GM10248 (cell line): Measurements from ENCODE around the gene WDR76.

Experiments
- CTCF ChIA-PET: fragments of 300-600 bp; sonication (Branson Sonifier 250); formaldehyde crosslinking; extraction: SDS; loops from one replicate; lab custom pipeline; 2021; ENCODE audit warnings: antibody characterized with exemption; lab: Yijun Ruan, JAX
- POLR2A ChIA-PET: fragments of 350-650 bp; sonication (Branson Sonifier 250); formaldehyde crosslinking; extraction: SDS; loops from one replicate; lab custom pipeline; 2020; ENCODE audit warnings: antibody characterized with exemption; lab: Yijun Ruan, JAX
- DNase-seq: peaks from one replicate; pipeline ENCODE4 v3.0.0; 2012; ENCODE audit errors: extremely low spot score
- CTCF ChIP-seq: IDR thresholded peaks from 2 replicates; pipeline ENCODE4 v1.5.1; 2012; ENCODE audit warnings: mild to moderate bottlenecking, low read depth; ENCODE audit errors: extremely low read depth, missing control alignments, control extremely low read depth

WDR76 gene

DNA sequence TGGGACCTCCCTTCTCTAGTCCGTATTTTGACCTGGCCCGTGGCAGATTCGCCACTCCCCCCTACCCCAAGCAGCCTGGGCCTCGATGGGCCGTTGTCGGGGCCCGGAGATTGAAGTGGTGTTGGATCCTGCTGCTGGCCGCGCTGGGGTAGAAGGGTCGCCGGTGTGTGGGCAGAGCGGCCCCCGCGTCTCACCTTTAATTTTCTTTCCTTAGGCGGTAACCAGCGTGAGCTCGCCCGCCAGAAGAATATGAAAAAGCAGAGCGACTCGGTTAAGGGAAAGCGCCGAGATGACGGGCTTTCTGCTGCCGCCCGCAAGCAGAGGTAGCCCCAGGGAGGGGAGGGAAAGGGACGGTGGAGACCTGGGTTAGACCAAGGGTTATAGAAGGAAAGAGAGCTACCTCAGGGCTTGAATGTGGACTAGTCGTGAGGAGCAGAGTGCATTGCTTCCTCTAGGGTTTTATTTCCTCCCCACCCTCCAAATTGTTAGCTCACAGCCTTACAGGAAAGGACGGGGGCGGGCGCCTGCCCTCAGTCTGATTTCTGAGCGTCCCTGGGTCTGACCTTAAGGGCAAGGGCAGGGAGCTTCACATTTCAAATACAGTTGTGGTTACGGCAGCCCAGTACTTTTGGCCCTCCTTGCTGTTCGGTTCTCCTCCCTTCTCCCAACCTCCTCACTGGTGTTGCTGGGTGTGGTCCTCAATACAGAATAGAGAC lies 33.9 kb upstream of the WDR76 start:
- no peak for DNase-seq
- no peak for TF ChIP-seq CTCF
- CTCF ChIA-PET = interaction anchor here (0.9 to 8.8 kb wide), 2 partner anchors 16 to 23 kb away, joined by 3 to 59 read pairs; partner anchors contain the start of gene ELL3
- POLR2A ChIA-PET = interaction anchor here (0.6 to 4.0 kb wide), 5 partner anchors 11 to 1243 kb away, joined by 3 to 18 read pairs (median 3); partner anchors contain the start of gene MFAP1

GRCh38 chr15:43793647-43794046 lies 33.2 kb upstream of the WDR76 start:
- ChIA-PET CTCF (interaction anchor here (0.9 to 8.8 kb wide), 2 partner anchors 16 to 24 kb away, joined by 3 to 59 read pairs; partner anchors contain the start of gene ELL3), POLR2A (interaction anchor here (0.6 to 4.0 kb wide), 5 partner anchors 10 to 1244 kb away, joined by 3 to 18 read pairs (median 5); partner anchors contain the start of gene MFAP1)
- no peak for DNase-seq
- no peak for TF ChIP-seq CTCF

DNA sequence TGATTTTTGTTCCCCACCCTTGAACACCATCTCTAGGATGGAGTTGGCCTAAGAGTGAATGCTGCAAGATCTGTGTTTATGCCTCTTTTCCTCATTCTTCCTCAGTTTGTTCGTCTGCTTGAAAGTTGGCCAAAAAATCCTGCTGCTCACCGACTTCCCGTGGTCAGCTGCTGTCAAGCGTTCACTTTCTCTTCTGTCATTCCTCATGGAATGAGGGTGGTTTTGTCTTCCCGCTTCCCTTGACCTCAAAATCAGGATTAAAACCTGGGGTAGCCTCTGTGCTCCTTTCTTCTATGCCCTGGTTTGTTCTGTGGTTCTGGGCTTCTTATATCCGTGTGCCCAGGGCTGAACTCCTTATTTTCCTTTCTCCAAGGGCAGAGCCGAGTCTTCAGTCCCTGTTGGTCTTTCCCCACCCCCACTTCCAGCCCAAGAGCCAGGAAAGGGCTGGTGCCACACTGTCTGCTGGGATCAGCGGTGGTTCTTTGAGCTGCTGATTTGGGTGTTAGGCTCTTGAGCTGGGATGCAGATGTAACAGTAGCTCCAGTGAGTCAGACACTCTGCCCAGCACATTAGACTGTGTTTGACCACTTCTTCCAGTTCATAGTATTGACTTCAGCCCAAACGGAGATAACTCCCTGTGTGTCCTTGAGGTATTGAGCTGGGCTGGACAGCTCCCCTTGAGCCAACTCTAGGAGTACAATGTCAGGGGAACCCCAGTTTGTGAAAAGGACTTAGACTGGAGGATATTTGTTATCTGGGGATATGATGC lies 32.3 kb upstream of the WDR76 start:
- TF ChIP-seq CTCF = no peak
- no peak for DNase-seq
- ChIA-PET POLR2A (interaction anchor here (0.7 to 4.0 kb wide), 5 partner anchors 9 to 505 kb away, joined by 5 to 18 read pairs (median 5); partner anchors contain the start of gene MFAP1), CTCF (interaction anchor here (1.5 to 4.3 kb wide), 3 partner anchors 11 to 24 kb away, joined by 7 to 17 read pairs (median 14); partner anchors contain the start of gene ELL3)

- ChIA-PET CTCF (interaction anchor here (0.7 to 4.3 kb wide), 4 partner anchors 10 to 24 kb away, joined by 3 to 17 read pairs (median 10); partner anchors contain the start of gene ELL3), POLR2A (interaction anchor here (0.6 to 4.0 kb wide), 5 partner anchors 9 to 154 kb away, joined by 3 to 18 read pairs (median 7); partner anchors contain the start of gene ELL3)
- no peak for TF ChIP-seq CTCF
- DNase-seq = no peak
These were observed 31.6 kb upstream of the WDR76 start for GRCh38 chr15:43795197-43795596.

DNA sequence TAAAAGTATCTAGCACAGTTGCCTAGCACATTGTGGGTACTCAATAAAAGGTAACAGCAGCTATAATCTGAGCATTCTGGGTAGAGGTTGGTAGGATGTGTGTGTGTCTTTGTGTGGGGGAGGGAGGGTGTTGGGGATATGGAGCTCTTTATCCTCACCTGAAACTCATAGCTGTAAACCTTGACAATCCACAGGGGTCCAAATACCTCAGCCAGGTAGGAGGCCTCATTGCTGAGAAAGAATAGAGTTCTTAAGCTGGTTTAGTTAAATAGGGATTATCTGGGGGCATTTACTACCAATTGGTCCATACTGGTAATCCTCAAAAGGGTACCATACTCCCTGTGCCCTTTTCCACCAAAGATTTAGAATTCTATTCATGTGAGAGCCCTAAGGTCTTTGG lies 30.8 kb upstream of the WDR76 start:
- no peak for DNase-seq
- TF ChIP-seq CTCF = no peak
- ChIA-PET CTCF (interaction anchor here (0.7 to 4.3 kb wide), 5 partner anchors 9 to 28 kb away, joined by 3 to 17 read pairs (median 7); partner anchors contain the start of genes ELL3 and MFAP1), POLR2A (interaction anchor here (0.7 to 2.9 kb wide), 4 partner anchors 9 to 1173 kb away, joined by 4 to 14 read pairs (median 8); partner anchors contain the start of gene ELL3)

- ChIA-PET CTCF (interaction anchor here (2.0 to 4.3 kb wide), 3 partner anchors 20 to 28 kb away, joined by 5 to 17 read pairs (median 14); partner anchors contain the start of genes ELL3 and MFAP1), POLR2A (interaction anchor here (0.6 to 2.9 kb wide), 7 partner anchors 10 to 1174 kb away, joined by 3 to 14 read pairs (median 7); partner anchors contain the start of gene ELL3)
- TF ChIP-seq CTCF = no peak
- no peak for DNase-seq
These were observed 30.2 kb upstream of the WDR76 start for GRCh38 chr15:43796566-43796965.
